DMS153 treated with DMSO at 0.1 percent for 48 hours (cell line): ENCODE data around the gene NDUFAB1.
"Not testable (repeated sequence)": the region's sequence is repeated elsewhere in the genome, so short reads cannot be mapped to it uniquely, and the experiment has no call there.

Source experiments
- DNase-seq: peaks from one replicate; lab custom pipeline; 2025; ENCODE audit not compliant: unreplicated experiment; lab: John Stamatoyannopoulos, UW

Gene NDUFAB1

DNA sequence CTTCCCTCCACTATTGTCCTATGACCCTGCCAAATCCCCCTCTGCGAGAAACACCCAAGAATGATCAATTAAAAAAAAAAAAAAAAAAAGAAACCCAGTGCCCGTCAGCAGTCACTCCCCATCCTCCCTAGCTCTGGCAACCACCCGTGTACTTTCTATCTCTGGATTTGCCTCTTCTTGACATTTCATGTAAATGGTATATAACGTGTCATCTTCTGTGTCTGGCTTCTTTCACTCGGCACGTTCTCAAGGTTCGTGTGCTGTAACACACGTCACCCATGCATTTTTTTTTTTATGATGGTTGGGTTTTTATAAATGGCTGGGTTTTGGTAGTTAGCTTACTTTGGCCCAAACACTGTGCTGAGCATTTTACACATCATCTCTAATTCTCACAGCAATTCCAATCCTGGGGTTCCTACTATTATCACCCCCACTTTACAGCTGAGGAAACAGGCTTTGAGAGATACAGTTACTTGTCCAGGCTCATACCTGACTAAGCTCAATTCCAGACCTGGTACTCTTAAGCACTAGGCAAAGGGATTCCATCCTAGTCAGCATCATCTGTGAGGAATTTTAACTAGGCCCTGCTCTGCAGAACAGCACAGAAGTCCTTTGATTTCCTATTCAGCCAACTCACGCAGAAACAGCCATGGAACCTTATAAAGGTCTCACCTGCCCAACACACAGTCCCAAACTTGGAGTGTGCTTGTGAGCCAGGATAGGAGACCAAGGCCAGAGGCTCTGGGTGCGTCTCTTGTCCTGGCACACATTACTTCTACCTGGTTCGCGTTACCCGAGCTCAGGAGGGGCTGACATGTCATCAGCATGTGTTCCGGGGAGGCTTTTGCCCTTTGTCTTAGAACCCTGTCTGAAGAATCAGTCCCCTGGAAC is 11.7 kb downstream of the NDUFAB1 start:
- DNase-seq: no peak

DNA sequence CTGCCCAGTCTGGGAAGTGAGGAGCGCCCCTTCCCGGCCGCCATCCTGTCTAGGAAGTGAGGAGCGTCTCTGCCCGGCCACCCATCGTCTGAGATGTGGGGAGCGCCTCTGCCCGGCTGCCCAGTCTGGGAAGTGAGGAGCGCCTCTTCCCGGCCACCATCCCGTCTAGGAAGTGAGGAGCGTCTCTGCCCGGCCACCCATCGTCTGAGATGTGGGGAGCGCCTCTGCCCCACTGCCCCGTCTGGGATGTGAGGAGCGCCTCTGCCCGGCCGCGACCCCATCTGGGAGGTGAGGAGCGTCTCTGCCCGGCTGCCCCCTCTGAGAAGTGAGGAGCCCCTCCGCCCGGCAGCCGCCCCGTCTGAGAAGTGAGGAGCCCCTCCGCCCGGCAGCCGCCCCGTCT is 12.8 kb downstream of the NDUFAB1 start:
- DNase-seq: not testable (repeated sequence)

- DNase-seq: no peak
Measured at GRCh38 chr16:23581764-23582163, 14.4 kb downstream of the NDUFAB1 start.

GRCh38 chr16:23580391-23580790 is 15.7 kb downstream of the NDUFAB1 start:
- no peak for DNase-seq

DNA sequence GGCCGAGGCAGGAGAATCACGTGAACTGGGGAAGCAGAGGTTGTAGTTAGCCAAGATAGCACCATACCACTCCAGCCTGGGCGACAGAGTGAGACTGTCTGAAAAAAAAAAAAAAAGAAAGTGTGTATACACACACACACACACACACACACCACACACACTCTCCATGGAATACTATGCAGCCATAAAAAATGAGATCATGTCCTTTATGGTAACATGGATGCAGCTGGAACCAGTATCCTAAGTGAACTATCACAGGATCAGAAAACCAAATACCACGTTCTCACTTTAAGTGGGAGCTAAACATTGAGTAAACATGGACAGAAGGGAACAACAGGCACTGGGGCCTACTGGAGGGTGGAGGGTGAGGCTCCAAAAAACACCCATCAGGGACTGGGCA is 16.7 kb downstream of the NDUFAB1 start:
- DNase-seq: no peak

- DNase-seq: no peak
Measured at GRCh38 chr16:23578101-23578830, 17.9 kb downstream of the NDUFAB1 start.

DNA sequence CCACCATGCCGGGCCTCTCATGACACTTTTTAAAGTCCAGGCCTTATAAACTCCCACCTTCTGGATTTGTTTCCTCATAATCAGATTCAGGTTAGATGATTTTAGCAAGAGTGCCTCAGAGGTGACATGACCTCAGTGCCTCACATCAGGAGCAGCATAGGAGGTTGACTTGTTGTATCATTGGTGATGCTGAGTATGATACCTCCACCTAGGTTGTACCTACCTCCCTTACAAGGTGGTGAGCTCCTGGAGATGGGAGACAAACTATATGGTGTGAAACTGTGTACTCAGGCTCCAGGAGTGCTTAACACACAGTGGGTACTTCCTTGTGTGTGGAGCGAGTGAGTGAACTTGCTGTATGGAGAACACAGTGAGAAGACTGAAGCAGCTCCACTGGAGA is 18.6 kb downstream of the NDUFAB1 start:
- DNase-seq: no peak

GRCh38 chr16:23575834-23576233 is 20.3 kb downstream of the NDUFAB1 start:
- DNase-seq: no peak

- DNase-seq: no peak
Measured at GRCh38 chr16:23573817-23574216, 22.3 kb downstream of the NDUFAB1 start.

- no peak for DNase-seq
Measured at GRCh38 chr16:23572394-23572793, 23.7 kb downstream of the NDUFAB1 start.

DNA sequence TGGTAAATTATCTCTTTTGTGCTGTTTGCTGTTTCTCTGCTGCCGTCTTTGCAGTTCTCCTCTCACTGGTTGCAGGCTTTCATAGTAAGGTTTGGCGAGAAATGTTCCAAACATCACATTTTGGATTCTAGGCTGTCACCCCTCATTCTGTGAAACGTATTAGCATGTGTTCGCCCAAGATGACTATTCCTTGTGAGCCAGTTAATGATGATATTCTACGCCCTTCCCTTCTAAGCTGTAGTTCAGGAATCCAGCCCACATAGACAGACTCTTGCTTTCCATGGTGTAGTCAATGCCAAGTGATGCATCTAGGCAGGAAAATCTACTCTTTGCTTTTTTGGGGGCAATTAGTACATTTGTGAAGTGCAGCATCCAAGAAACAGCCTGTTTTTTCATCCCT is 24.2 kb downstream of the NDUFAB1 start:
- no peak for DNase-seq

DNA sequence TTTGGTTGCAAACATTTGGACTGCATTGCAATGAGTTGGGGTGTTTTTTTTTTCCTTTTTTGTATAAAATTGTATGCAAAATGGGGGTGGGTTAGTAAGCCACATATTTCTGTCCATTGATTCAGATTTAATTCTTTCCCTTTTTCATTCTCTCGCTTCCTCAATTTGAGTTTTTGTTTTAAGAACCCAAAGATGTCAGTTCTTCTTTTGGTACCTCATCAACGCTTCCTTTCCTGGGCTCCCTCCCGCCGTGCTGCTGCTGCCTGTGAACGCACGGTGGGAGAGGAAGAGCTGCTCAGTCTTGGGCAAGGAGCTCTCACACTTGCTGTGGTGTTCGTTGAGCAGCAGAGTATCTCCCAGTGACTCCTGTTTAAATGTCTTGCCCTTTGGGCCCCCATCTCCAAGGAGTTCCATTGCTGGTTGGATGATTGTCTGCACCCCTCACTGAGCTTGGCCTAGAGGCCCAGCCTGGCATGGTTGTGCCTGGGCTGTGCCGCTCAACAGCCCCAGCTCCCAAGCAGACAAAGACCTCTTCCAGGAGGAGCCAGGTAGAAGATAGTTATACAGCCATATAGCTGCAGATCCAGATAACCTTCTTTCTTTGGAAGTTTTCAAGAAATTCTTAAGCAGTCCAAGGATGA is 25.0 kb downstream of the NDUFAB1 start:
- no peak for DNase-seq

- no peak for DNase-seq
Measured at GRCh38 chr16:23567602-23568001, 28.5 kb downstream of the NDUFAB1 start.

DNA sequence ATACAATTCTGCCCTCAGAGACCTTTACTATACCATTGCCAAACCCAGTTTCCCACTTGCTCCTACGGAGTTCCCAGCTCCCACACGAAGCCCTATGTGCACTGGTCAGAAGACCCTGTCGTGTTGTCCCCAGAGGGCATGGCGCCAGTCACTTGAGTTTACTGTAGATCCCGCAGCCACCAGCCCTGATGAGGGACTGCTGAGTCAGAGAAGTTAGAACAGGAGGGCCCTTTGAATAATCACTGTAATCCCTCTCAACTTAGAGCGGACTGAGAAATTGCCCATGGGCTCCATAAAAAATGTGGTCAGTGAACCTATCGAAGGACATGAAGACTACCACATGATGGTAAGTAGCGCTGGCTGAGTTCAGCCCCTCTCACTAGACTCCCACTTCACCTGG is 29.4 kb downstream of the NDUFAB1 start:
- no peak for DNase-seq

DNA sequence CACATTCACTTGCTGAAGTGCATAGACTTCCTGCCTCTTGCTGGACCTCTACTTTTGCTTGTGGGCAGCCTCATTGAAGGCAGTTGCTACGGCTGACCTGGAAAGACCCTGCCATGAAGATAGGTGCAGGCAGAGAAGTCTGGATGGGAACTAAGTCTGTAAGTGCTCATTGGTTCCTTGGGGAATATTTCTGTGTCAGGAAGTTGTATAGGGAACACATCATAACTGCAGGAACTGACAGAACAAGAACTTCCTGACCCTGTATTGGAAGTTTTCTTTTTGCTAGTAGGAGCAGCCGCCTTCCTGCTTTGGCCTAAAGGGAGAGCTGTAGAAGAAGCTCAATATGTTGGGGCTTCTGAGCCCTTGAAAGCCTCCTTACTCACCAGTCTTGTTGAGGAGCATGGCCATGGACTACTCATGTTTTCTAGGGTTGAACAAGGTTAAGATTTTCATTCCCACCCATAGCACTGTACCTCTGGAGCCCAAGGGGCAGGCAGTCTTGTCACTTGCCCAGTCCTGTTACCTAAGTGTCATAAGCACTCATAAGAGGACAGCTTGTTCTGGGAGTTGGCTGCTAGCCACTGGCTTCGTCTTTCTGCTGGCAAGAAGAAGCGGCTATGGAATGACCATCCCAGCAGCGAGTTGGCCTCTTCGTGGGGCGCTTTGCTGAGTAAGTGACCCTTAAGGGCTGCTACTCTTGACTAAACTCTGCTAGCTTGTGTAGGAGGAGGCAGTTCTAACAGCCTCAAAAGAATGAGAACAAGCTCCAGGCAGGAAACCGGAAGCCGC is 31.3 kb downstream of the NDUFAB1 start:
- DNase-seq: no peak

DNA sequence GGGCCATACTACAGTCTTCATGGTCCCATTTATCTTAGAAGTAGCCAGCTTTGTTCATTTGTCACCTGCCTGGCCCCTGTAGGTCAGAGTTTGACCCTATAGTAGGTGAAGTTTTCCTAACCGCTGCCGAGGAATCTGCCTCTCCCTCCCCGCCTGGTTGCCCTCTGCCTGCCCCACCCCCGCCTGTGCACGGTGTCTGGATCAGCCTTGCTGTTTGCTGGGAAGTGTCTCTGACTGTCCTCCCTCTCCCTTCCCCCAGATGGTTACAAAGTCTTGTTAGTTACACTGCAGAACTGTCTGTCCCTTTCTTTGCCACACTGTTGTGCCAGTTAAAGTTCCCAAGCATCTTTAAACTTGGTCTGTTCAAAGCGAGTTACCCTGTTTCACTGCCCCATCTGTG is 32.9 kb downstream of the NDUFAB1 start:
- no peak for DNase-seq

GRCh38 chr16:23562505-23562904 is 33.6 kb downstream of the NDUFAB1 start:
- DNase-seq: no peak

DNA sequence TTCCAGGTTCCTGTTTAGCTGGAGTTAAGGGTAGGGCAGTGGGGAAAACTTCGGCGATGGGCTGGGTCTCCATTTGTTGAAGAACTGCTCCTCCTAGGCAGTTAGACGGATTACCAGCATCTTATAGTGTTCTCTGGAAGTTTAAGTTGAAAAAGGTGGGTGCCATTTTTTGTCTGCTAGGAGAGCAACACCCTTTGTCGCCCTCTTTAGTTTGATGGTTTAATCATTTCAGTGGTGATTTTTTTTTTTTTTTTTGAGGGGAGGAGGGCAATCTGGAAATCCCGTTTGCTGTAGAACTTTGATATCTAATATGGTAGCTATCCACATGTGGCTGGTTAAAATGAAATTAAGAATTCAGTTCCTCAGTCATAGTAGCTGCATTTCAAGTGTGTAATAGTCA is 34.5 kb downstream of the NDUFAB1 start:
- no peak for DNase-seq

DNA sequence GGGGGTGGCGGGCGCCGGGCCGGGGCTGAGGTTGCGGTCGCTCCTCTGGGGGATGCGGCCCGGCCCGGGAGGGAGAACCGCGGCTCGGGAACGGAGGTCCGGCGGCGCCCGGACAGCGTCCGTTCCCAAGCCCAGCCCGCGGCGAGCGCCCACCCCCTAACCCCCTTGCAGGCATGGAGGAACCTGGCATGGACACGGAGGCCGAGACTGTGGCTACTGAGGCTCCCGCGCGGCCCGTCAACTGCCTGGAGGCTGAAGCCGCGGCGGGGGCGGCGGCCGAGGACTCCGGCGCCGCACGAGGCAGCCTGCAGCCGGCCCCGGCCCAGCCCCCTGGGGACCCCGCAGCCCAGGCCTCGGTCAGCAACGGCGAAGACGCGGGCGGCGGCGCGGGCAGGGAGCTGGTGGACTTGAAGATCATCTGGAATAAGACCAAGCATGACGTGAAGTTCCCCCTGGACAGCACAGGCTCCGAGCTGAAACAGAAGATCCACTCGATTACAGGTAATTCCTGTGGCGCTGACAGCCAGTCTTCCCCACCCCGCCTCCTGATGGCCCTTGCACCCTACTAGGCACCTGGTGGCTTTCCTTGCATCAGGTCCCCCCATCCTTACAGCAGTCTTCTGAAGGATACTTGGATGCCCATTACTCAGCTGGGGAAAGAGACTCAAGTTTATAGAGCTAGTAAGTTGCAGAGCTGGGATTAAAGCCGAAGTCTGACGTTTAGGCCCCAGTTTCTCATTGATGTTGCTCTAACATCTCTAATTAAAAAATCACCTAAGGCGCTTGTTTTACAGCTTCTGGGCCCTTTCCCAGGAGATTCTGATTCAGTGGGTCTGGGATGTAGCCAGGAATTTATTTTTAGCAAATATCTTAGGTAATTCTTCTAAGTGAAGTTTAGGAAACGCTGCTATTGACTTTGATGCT is 38.1 kb downstream of the NDUFAB1 start:
- DNase-seq: no peak
